Hypothalamus (tissue), 51 donors: ENCODE results near the gene TMEM175.

Source experiments
- DNase-seq, 51 donors: peaks; one replicate each; lab custom pipeline; 2025; lab: John Stamatoyannopoulos, UW

The TMEM175 gene

DNA sequence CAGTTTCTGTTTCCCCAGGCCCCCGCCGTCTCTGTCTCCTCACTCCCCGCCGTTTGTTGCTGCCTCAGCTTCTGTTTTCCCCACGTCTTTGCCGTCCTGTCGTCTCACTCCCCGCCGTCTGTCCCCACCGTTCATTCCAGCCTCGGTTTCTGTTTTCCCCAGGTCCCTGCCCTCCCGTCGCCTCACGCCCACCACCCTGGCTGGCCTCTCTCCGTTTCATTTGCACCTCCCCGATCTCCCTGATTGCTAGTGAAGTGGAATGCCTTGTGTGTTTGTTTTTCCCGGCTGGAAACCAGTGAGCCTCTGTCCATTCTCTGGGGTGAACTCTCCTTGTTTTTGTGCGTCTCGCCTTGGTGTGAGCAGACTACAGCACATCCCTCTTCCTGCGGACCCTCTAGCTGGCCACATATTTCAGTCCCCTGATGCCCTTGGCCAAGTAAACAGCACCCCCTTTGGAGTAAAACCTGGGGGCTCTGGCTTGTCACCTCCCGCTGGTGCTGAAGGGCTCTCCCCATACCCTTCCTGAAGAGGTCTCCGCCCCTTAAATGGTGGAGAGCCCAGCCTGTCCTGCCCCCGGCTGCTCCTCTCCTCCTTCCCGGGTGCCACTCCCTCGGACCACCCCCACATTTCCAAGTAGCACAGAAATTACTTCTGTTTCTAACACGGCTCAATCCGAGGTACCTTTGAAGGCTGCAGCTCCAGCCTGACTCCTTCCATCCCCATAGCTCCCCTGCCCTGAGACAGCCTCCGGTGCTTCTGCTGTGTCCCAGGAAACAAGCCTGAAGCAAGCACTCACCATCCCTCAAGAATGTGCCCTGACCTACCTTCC lies 13.2 kb downstream of the TMEM175 start:
- DNase-seq, result no peak

DNA sequence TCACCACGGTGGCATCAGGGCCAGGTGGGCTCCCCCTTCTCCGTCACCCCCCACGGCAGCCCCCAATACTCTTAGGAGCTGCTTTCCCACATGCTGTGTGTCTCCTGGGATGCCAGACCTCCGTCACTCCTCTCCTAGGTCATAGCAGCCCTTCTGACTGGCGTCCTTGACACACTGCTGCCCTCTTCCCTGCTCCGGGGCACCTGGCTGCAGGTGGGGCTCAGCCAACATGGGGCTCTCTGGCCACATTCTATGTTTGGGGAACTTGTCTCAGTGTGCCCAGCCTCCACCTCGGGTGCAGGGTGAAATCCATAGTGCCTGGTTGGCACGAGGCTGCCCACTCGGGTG lies 13.8 kb downstream of the TMEM175 start:
- DNase-seq, result no peak

DNA sequence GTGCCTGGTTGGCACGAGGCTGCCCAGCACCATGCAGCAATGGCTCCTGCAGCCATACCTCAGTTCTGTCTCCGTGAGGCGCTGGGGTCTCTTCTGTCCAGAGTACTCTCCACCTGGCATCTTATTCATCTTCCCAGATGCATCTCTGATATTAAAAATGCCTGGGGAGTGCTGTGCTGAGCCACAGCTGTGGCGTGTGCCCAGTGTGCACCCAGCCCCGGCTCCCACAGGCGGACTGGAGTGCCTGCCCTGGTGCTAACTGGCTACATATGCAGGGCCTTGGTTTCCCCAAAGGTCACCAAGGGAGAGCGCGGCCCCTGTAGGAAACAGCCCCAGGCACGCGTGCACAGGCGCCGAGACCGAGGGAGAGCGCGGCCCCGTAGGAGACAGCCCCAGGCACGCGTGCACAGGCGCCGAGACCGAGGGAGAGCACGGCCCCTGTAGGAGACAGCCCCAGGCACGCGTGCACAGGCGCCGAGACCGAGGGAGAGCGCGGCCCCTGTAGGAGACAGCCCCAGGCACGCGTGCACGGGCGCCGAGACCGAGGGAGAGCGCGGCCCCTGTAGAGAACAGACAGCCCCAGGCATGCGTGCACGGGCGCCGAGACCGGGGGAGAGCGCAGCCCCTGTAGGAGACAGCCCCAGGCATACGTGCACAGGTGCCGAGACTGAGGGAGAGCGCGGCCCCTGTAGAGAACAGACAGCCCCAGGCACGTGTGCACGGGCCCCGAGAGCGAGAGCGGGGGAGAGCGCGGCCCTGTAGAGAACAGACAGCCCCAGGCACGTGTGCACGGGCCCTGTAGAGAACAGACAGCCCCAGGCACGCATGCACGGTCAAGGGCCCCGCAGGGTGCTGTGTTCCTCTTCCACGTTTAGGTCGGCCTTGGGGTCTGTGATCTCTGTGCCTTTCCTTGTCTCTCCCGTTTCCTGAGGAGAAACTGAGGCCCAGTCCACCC lies 14.5 kb downstream of the TMEM175 start:
- DNase-seq, result no peak

DNA sequence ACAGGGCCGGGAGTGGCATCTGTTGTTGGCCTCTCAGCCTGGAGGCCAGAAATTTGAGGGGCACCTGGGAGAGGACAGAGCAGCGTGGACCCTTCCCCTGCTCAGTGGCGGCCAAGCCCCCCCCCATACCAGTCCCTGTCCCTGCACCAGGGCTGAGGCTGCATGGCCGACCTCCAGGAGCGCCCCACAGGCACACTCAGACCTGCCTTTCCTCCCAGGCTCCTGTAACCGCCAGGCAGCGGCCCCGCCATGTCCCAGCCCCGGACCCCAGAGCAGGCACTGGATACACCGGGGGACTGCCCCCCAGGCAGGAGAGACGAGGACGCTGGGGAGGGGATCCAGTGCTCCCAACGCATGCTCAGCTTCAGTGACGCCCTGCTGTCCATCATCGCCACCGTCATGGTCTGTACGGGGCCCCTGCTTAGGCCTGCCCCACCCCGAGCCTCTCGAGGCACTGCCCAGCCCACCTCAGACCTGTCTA lies 15.3 kb downstream of the TMEM175 start:
- no peak for DNase-seq

DNA sequence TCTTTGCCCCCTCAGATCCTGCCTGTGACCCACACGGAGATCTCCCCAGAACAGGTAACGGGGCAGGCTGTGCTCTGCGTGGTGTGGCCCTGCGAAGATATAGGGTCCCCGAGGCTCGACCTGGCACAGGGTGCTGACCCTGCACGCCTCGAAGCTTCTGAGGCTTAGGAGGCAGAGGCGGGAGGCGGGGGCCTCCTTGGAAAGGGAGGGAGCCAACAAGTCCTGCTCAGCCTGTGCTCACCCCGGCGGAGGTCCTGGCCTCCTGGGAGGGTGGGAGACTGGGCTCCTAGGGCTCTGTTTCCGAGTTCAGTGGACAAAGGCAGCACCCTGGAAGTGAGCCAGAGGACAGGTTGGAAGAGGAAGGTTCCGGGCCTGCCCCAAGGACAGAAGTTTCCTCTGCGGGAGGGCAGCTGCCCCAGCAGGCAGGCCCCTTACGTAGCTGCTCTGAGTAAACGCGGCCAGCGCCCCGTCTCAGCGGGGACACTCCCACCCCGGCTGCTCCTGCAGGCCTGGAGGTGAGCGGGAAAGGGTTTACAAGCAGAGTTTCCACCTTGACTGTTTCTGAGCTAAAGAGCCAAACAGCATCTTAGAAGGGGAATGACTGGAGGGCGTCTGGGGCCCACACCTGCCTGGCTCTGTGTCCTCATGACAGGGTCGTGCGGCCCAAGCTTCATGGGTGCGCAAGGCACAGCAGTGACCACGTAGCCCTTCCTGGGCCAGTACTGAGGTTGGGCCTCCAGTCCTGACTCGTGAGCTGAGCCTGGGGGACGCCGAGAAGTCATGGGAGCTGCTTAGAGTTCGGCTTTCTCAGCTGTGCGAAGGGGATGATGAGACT lies 16.1 kb downstream of the TMEM175 start:
- DNase-seq, result no peak

DNA sequence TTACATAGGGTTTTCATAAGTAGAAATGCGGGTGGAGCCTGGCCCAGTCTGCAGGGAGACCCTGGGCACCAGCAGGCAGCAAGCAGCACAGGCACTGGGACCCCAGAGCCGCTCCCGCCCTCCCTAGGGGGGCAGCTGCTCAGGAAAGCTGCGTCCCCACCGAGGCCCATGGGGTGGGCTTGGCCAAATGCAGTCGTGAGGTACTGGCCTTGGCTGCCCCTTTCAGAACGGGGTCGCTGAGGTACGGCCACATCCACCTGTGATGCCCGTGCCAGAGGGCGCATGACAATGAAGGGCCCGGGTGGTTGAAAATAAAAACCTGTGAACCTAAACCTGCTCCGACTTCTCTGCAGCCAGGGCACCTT lies 16.7 kb downstream of the TMEM175 start:
- DNase-seq, result no peak

DNA sequence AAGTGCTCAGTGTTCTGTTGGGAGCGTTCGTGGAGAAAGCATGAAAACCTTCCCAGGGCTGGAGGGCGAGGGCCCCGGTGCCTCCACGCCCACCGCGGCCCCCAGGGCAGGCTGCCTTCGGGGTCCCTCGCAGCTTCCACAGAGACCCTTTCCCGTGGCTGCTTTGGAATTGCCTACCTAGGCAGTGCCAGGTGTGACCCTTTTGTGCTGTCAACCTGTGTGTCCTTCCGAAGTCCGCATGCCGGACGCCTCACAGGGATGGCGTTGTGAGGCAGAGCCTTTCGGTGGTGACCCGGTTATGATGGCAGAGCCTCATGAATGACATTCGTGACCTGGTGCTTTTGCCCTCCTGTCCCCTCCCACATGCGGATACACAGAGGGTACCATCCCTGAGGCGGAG lies 17.4 kb downstream of the TMEM175 start:
- no peak for DNase-seq

DNA sequence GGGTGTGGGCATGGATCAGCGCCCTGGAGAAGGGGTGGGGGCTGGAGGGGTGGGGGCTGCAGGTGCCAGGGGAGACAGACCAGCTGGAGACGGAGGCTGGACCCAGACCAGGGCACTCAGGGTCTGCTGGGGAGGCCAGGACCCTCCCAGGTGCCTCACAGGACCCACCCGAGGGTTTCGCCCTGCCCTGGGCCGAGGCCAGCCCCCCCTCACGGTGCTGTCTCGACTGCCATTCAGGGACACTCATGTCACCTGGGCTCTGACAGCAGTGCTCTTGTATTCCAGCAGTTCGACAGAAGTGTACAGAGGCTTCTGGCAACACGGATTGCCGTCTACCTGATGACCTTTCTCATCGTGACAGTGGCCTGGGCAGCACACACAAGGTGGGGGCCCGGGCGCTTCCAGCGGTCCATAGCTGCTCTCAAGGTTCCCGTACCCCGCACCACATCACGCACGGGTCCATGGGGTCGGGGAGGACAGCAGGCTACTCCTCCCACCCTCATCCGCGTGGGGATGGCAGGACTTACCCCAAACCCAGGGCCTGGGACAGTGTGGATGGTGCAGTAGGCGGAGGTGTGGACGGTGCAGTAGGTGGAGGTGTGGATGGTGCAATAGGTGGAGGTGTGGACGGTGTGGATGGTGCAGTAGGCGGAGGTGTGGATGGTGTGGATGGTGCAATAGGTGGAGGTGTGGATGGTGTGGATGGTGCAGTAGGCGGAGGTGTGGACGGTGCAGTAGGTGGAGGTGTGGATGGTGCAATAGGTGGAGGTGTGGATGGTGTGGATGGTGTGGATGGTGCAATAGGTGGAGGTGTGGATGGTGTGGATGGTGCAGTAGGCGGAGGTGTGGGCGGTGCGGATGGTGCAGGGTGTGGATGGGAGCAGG lies 18.1 kb downstream of the TMEM175 start:
- no peak for DNase-seq

DNA sequence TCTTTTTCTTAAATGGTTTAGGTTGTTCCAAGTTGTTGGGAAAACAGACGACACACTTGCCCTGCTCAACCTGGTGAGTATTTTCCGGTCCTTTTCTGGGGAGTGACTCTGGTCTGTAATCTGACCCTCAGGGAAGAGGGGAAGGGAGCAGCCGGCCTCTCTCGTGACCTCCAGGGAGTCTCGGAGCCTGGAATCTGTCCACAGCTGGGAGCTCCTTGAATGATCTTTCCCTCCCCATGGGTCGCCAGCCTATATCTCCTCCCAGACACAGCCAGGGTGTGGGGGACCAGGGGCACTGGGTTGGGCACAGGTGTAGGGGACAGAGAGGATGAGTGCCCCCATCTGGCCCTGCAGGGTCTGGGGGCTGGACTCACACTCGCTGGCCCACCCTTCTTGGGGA lies 18.9 kb downstream of the TMEM175 start:
- no peak for DNase-seq

DNA sequence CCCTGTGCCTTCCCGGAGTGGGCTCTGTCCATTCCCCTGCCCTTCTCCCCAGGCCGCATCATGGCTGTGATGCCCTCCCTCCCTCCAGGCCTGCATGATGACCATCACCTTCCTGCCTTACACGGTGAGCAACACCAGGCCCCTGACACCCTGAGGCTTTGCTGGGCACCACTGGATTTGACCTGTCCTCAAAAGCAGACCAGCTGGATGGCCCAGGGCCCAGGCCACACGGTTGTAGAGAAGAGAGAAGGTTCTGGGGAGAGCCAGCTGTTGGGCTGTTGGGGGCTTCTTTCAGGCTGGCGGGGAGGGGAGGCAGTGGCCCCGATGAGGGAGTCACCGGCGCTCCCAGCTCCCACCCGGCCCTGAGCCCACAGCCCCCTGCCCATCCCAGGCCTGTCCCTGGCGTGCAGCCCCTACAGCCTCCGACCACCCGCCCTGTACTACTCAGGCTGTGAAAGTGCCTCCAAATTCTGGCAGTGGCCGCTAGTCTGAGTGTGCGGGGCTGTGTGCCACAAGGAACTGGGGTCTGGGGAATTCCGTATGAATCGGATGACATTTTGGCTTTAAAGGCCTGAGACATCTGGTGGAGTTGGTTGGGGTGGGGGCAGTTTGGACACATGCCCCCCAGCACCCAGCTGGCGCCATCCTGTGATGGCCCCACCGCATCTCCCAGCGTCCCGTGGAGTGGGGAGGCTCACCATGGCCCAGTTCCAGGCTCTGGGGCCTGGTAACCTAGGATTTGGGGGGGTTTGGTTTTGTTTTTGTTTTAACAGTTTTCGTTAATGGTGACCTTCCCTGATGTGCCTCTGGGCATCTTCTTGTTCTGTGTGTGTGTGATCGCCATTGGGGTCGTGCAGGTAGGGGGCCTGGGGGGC lies 19.6 kb downstream of the TMEM175 start:
- DNase-seq, result no peak

DNA sequence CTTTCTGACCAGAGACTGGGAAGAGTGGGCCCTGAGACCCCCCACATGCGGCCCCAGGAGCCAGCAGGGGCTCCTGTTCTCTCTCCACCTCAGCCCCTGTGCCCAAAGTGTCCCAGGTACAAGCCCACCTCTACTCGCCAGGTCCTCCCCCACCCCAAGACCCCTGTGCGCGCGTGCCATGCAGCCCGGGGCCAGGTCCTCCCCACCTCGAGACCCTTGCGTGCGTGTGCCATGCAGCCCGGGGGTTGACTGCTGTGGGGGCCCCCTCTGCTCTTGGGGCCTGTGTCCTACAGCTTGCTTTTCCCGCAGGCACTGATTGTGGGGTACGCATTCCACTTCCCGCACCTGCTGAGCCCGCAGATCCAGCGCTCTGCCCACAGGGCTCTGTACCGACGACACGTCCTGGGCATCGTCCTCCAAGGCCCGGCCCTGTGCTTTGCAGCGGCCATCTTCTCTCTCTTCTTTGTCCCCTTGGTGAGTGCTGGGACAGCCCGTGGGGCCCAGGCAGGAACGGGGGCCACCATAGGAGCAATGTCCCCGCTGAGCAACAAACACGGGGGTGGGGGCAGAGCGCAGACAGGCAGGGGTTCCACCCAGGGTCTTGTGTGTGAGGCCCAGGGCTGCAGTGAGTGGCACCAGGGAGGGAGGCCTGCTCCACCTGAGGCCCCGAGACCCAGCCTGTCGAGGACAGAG lies 20.8 kb downstream of the TMEM175 start:
- DNase-seq, result no peak

DNA sequence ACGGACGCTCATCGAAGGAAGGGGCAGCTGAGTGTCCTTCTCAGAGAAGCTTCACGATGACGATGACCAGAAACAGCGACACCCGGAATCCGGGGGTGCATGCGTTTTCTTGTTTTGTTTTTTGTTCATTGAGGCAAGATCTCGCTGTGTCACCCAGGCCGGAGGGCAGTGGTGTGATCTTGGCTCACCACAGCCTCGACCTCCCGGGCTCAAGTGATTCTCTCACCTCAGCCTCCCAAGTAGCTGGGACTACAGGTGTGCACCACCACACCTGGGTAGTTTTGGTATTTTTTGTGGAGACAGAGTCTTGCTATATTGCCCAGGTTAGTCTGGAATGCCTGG lies 21.3 kb downstream of the TMEM175 start:
- no peak for DNase-seq

DNA sequence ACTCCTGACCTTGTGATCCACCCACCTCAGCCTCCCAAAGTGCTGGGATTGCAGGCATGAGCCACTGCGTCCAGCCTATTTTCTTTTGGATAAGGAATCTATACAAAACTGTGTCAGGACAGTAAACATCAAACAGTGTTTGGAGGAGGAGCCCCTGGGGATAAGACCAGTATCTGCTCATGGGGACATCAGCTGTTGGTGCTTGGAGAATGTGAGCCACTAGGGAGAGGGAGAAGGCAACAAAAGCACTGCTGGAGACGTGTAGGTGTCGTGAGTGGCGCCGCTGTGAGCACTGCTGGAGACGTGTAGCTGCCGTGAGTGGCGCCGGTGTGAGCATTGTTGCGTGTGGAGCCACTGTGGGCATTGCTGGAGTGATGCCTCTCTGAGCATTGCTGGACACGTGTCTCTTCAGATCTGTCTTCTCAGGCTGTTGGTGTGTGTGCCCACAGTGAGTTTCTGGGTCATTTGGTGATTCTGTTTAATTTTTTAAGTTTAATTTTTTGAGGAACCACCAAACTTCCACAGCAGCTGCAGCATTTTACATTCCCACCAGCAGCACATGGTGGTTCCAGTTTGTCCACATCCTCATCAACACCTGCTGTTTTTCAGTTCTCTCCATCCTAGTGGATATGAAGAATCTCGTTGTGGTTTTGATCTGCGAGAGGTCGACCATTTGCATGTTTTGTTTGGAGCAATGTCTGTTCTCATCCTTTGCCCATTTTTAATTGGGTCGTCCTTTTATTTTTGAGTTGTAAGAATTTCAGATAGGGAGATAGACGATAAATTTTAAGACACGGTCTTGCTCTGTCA lies 22.2 kb downstream of the TMEM175 start:
- no peak for DNase-seq

DNA sequence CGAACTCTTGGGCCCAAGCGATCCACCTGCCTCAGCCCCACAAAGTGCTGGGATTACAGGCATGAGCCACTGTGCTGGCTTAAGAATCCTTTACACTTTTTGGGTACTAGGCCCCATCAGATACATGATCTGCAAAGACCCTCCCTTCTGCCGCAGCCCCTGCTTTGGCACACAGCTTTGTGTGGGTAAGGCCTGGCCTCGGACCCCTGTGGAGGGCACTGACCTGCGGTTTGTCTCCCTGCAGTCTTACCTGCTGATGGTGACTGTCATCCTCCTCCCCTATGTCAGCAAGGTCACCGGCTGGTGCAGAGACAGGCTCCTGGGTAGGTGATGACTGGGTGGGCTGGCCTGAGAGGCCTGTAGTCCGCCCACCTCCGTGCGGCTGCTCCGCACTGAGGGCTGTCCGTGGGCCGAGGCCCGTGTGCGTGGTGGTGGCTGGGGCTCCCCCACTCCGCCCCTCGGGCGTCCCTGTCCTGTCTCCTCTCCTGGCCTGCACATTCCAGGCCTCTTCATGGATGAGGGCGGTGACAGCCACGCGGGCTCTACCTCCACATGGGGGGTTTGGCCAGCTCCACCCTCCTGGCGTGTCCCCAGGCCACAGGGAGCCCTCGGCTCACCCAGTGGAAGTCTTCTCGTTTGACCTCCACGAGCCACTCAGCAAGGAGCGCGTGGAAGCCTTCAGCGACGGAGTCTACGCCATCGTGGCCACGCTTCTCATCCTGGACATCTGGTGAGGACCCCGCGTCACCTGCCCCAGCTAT lies 23.1 kb downstream of the TMEM175 start:
- no peak for DNase-seq

DNA sequence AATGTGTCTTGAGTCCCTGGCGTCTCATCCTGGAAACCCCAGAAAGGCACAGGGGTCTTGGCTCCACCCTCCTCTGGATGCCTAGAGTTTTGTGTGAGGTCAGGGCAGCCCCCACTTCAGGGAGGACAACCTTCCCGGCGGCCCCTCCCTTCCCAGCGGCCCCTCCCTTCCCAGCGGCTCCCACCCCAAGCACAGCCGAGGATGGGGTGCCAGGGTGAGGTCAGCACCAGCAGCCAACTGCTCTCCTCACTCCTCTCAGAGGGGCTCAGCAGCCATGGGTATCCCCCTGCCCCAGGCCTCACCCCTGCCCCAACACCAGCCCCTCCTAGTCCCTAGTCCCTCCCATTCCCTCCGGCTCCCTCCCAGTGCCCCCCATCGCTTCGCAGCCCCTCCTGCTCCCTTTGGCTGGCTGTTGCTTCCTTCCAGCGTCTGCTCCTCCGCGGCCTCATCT lies 23.7 kb downstream of the TMEM175 start:
- no peak for DNase-seq

DNA sequence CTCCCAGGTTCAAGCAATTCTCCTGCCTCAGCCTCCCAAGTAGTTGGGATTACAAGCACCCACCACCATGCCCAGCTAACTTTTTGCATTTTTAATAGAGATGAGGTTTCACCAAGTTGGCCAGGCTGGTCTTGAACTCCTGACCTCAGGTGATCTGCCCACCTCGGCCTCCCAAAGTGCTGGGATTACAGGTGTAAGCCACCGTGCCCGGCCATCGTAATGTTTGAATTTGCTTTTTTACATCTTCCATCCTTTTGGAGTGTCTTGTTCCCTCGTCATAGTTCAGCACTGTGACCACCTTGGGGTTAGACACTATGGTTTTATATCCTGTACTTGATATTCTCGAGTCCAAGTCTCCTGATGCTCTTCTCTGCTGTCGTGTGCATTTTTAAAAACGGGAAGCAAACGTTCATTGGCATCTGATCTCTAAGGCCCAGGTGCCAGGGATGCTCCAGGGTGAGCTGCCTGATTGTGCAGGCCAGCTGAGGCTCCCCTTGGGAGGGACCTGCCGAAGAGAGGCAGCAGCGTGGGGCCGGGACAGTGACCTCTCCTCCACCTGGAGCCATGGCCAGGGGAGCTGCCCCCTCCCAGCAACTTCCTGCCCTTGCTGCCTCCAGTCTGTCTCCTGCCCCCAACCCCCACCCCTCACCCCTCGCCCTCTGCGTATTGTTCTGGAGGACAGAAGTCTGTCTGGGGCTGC lies 24.4 kb downstream of the TMEM175 start:
- DNase-seq, result no peak
